B cell (primary cell): ENCODE measurements around the gene FUT6. TPM values are rescaled to one million over a fixed set of nuclear protein-coding genes. Genes with fewer than 3 reads are reported as not detected.

Source experiments
- ATAC-seq: fragments of 200-7000 bp; cut with Tn5 transposase; one replicate; pipeline ENCODE4 v1.10.0; 2021; ENCODE audit warnings: low read depth, mild to moderate bottlenecking, moderate number of reproducible peaks, moderate library complexity
- CTCF ChIA-PET: fragments of 350-600 bp; sonication (Branson Sonifier 250); formaldehyde crosslinking; loops from one replicate; lab custom pipeline; 2021; ENCODE audit warnings: antibody characterized with exemption, inconsistent platforms; lab: Charles Lee
- POLR2A ChIA-PET: fragments of 350-600 bp; sonication (Branson Sonifier 250); formaldehyde crosslinking; loops from one replicate; lab custom pipeline; 2021; ENCODE audit warnings: antibody characterized with exemption; lab: Charles Lee
- DNase-seq: peaks from one replicate; pipeline ENCODE4 v3.0.0; 2013
- H2AFZ ChIP-seq: 2 replicates; pipeline ENCODE4 v1.6.1; 2012; ENCODE audit warnings: mild to moderate bottlenecking, low read depth, low read length; ENCODE audit not compliant: insufficient read depth, poor library complexity, severe bottlenecking
- H3K27ac ChIP-seq, 2 donors: 1 replicate in 1 of 2; 2 replicates in 1 of 2; pipeline ENCODE4 v1.5.1; 2012 to 2013; ENCODE audit warnings: low read length in 2 of 2, mild to moderate bottlenecking in 2 of 2, moderate library complexity in 1 of 2
- H3K27me3 ChIP-seq, 4 experiments: fragments of 200-600 bp in 1 of 4; sonication (generic) in 1 of 4; replicated peaks in 1 of 4; 1 replicate in 2 of 4; 2 replicates in 2 of 4; pipeline versions ENCODE4 v1.6.1 to v1.7.0; 2013 to 2016; ENCODE audit warnings: low read length in 3 of 4, mild to moderate bottlenecking in 2 of 4, mixed read lengths in 1 of 4, moderate library complexity in 1 of 4; ENCODE audit not compliant: insufficient read depth in 4 of 4, control insufficient read depth in 3 of 4; ENCODE audit errors: control extremely low read depth in 1 of 4
- H3K36me3 ChIP-seq, 2 experiments: replicated peaks in 1 of 2; 1 replicate in 1 of 2; 2 replicates in 1 of 2; pipeline versions ENCODE4 v1.6.1 to v1.7.1; 2013; ENCODE audit warnings: low read length in 1 of 2; ENCODE audit not compliant: insufficient read depth in 2 of 2, control insufficient read depth in 1 of 2; ENCODE audit errors: control extremely low read depth in 1 of 2, extremely low read depth in 1 of 2
- H3K4me1 ChIP-seq, 2 donors: fragments of 200-600 bp in 1 of 2; sonication (generic) in 1 of 2; 1 replicate in 1 of 2; 2 replicates in 1 of 2; pipeline versions ENCODE4 v1.5.1 to v1.6.1; 2013 to 2017; ENCODE audit warnings: low read length in 2 of 2; ENCODE audit not compliant: control insufficient read depth in 2 of 2, insufficient read depth in 2 of 2
- H3K4me2 ChIP-seq: replicated peaks from 2 replicates; pipeline ENCODE3; 2012; ENCODE audit warnings: mild to moderate bottlenecking, low read depth, low read length; ENCODE audit not compliant: poor library complexity, severe bottlenecking
- H3K4me3 ChIP-seq, 5 experiments: fragments of 200-600 bp in 1 of 5; sonication (generic) in 1 of 5; 1 replicate in 3 of 5; 2 replicates in 2 of 5; pipeline versions ENCODE4 v1.5.1 to v1.7.0; 2011 to 2016; ENCODE audit warnings: low read length in 4 of 5, mild to moderate bottlenecking in 4 of 5, low read depth in 2 of 5, control low read depth in 1 of 5, moderate library complexity in 1 of 5; ENCODE audit not compliant: insufficient read depth in 1 of 5; ENCODE audit errors: control extremely low read depth in 1 of 5, extremely low read depth in 1 of 5
- H3K79me2 ChIP-seq: fragments of 200-600 bp; sonication (generic); one replicate; pipeline ENCODE4 v1.6.0; 2016; ENCODE audit warnings: low read length; ENCODE audit not compliant: control insufficient read depth, insufficient read depth
- H3K9ac ChIP-seq: fragments of 200-600 bp; sonication (generic); 2 replicates; pipeline ENCODE4 v1.6.1; 2017; ENCODE audit warnings: mild to moderate bottlenecking, low read length, moderate library complexity
- H3K9me3 ChIP-seq, 3 donors: one replicate each; pipeline versions ENCODE4 v1.6.1 to v1.7.1; 2013; ENCODE audit warnings: low read length in 2 of 3; ENCODE audit not compliant: control insufficient read depth in 2 of 3, insufficient read depth in 1 of 3; ENCODE audit errors: control extremely low read depth in 1 of 3
- H4K20me1 ChIP-seq: 2 replicates; pipeline ENCODE4 v1.6.0; 2012; ENCODE audit warnings: mild to moderate bottlenecking, low read length; ENCODE audit not compliant: insufficient read depth, control insufficient read depth, poor library complexity, severe bottlenecking
- H3K27ac Mint-ChIP-seq: one replicate; pipeline ENCODE4 v1.8.0; 2021; ENCODE audit warnings: mixed read lengths
- H3K27me3 Mint-ChIP-seq: one replicate; pipeline ENCODE4 v1.8.0; 2021; ENCODE audit warnings: mixed read lengths
- H3K4me1 Mint-ChIP-seq: one replicate; pipeline ENCODE4 v1.8.0; 2021; ENCODE audit warnings: mixed read lengths
- H3K4me3 Mint-ChIP-seq: one replicate; pipeline ENCODE4 v1.8.0; 2021; ENCODE audit warnings: mixed read lengths
- H3K9me3 Mint-ChIP-seq: one replicate; pipeline ENCODE4 v1.8.0; 2022; ENCODE audit warnings: mixed read lengths; ENCODE audit not compliant: insufficient read depth
- EZH2 ChIP-seq: IDR thresholded peaks from 2 replicates; pipeline ENCODE4 v1.6.1; 2012; ENCODE audit warnings: borderline replicate concordance, low read depth, mild to moderate bottlenecking, moderate library complexity, low read length; ENCODE audit not compliant: insufficient read depth, poor library complexity, severe bottlenecking
- WGBS: methylation state at CpG from one replicate; pipeline ENCODE4 v1.1.5; 2013; ENCODE audit warnings: missing lambda C conversion rate; ENCODE audit not compliant: insufficient coverage; 5-methylcytosine and 5-hydroxymethylcytosine counted together
- intact Hi-C: fragments of 100-400 bp; cut with micrococcal nuclease; formaldehyde crosslinking; loops from one replicate; pipeline ENCODE4 v1.10.0; 2022
- polyA plus RNA-seq: library from polyadenylated mRNA; depleted of rRNA; stranded (reverse); fragments of >200 nt; gene quantifications from 2 replicates; pipeline ENCODE4 v1.2.3, GENCODE V29; 2012
- total RNA-seq, 2 donors: library from RNA; stranded (reverse); fragments of 120-200 nt in 1 of 2; gene quantifications; 1 replicate in 1 of 2; 2 replicates in 1 of 2; pipeline versions ENCODE4 v1.2.3 to v1.2.4, GENCODE V29; 2013 to 2022
- TF ChIP-seq, protein P1 (sequence below): fragments of 200-600 bp; IDR thresholded peaks from one replicate; pipeline ENCODE4 v1.8.0; 2022; ENCODE audit warnings: antibody characterized with exemption, mild to moderate bottlenecking

The FUT6 gene
- total and polyA plus RNA-seq, 2 donors (not counting 1 experiment from before 2014, with no cell fraction given), result 0.03 TPM; not detected in 1

DNA sequence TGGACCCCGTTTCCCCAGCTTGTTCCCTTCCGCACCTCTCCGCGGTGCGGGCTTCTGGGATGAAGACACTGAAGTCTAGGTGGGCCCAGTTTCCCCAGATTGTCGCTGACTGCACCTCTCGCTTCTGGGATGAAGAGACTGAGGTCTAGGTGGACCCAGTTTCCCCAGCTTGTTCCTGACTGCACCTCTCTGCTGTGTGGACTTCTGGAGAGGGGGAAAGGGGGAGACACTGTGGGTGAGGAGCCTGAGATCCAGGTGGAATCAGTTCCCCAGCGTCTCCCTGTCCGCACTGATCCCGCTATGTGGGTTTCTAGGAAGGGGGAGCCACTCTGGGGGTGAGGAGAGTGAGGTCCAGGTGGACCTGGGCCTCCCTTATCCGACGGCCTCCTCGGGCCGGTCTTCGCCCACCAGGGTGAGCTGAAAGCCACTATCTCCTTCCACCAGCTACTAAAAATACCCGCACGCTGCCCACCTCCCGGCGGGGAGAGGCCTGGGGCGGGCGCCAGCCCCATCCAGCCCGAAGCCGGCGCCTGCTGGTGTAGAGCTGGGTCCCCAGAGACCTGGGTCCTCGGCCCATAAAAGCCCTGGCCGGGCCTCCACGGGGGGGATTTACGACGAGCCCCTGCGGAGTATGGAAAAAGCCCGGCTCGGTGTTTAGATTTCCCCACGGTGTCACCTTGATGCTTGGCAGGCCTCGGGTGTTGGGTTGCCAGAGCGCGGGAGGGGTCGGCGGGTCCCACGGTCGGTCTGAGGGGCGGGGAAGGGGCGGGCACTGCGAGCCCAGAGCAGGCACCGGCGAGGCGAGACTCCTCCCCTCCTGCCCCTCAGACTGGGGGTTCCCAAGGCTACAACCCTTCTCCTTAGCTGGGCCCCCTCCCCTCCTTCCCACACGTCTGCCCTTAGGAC, 10.6 kb downstream of the FUT6 start:
- intact Hi-C loops, result loop anchor here (1.0 kb wide), 1 partner anchor 75 kb away; the partner anchor contains the start of gene VMAC
- H3K79me2 ChIP-seq, result no peaks in the 10 kb centered on the region
- peaks cover 4% of the 10 kb centered on the region for H3K27me3 Mint-ChIP-seq
- ATAC-seq (no peak), DNase-seq (peak; percentile 47)
- H3K9ac ChIP-seq, result peak overlapping the region; percentile 57
- peaks cover 19% of the 10 kb centered on the region for H3K4me1 Mint-ChIP-seq
- peaks cover 0 to 28% (median 7%) of the 10 kb centered on the region in 4 experiments for H3K27me3 ChIP-seq
- H3K27ac Mint-ChIP-seq, result peak overlapping the region; percentile 93
- H4K20me1 ChIP-seq, result no peaks in the 10 kb centered on the region
- peak overlapping the region; percentile 68 for H3K4me2 ChIP-seq
- WGBS, result 2% methylated on average over 44 of the region's 47 CpGs
- peak overlapping the region; percentile 92 for H3K4me3 Mint-ChIP-seq
- peak overlapping the region; percentile 36 to 75 (median 59) for H3K4me3 ChIP-seq
- H3K36me3 ChIP-seq, result no peaks in the 10 kb centered on the region
- H2AFZ ChIP-seq, result peak overlapping the region; percentile 74
- CTCF ChIA-PET, result interaction anchor here (1.8 kb wide), 1 partner anchor 25 kb away, joined by 6 read pairs; no protein-coding TSS in a partner anchor
- no peaks in the 10 kb centered on the region for H3K9me3 Mint-ChIP-seq
- TF ChIP-seq EZH2, result no peak
- TF ChIP-seq, protein P1, sequence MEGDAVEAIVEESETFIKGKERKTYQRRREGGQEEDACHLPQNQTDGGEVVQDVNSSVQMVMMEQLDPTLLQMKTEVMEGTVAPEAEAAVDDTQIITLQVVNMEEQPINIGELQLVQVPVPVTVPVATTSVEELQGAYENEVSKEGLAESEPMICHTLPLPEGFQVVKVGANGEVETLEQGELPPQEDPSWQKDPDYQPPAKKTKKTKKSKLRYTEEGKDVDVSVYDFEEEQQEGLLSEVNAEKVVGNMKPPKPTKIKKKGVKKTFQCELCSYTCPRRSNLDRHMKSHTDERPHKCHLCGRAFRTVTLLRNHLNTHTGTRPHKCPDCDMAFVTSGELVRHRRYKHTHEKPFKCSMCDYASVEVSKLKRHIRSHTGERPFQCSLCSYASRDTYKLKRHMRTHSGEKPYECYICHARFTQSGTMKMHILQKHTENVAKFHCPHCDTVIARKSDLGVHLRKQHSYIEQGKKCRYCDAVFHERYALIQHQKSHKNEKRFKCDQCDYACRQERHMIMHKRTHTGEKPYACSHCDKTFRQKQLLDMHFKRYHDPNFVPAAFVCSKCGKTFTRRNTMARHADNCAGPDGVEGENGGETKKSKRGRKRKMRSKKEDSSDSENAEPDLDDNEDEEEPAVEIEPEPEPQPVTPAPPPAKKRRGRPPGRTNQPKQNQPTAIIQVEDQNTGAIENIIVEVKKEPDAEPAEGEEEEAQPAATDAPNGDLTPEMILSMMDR, result no peak
- POLR2A ChIA-PET, result interaction anchor here (0.7 to 1.1 kb wide), 7 partner anchors 21 to 1621 kb away, joined by 3 to 9 read pairs (median 4); partner anchors contain the start of genes CATSPERD, LONP1, NDUFA11 and RANBP3
- H3K9me3 ChIP-seq, result peaks cover 0 to 60% (median 0%) of the 10 kb centered on the region in 3 donors
- peak overlapping the region; percentile 34 to 67 for H3K27ac ChIP-seq
- H3K4me1 ChIP-seq, result peaks cover 16 to 30% of the 10 kb centered on the region in 2 donors
